GM18507 (cell line): ENCODE results near the gene C1orf159.
"Not testable (repeated sequence)": the region's sequence is repeated elsewhere in the genome, so short reads cannot be mapped to it uniquely, and the experiment has no call there.

ENCODE experiments used
- DNase-seq: peaks from one replicate; pipeline ENCODE4 v3.0.0; 2011; ENCODE audit warnings: low read depth; ENCODE audit not compliant: insufficient read length; ENCODE audit errors: extremely low spot score
- FAIRE-seq: peaks from 2 replicates; lab custom pipeline; 2011; peaks lifted over from hg19 to GRCh38; lab: Jason Lieb, UNC

C1orf159 gene

GRCh38 chr1:1151306-1151705 is 35.4 kb upstream of the C1orf159 start:
- FAIRE-seq (no peak), DNase-seq (no peak)

- DNase-seq: no peak
- no peak for FAIRE-seq
Observed at GRCh38 chr1:1150100-1150499, 34.2 kb upstream of the C1orf159 start.

GRCh38 chr1:1149416-1149815 is 33.5 kb upstream of the C1orf159 start:
- DNase-seq: no peak
- FAIRE-seq: no peak

- DNase-seq (no peak), FAIRE-seq (no peak)
Observed at GRCh38 chr1:1148569-1148968, 32.7 kb upstream of the C1orf159 start.

- DNase-seq (no peak), FAIRE-seq (no peak)
Observed at GRCh38 chr1:1148061-1148460, 32.2 kb upstream of the C1orf159 start.

- DNase-seq: no peak
- FAIRE-seq: no peak
Observed at GRCh38 chr1:1146596-1146995, 30.7 kb upstream of the C1orf159 start.

GRCh38 chr1:1146026-1146425 is 30.1 kb upstream of the C1orf159 start:
- no peak for FAIRE-seq
- DNase-seq: no peak

GRCh38 chr1:1145547-1145914 is 29.6 kb upstream of the C1orf159 start:
- no peak for FAIRE-seq
- DNase-seq: no peak

GRCh38 chr1:1144843-1145546 is 29.1 kb upstream of the C1orf159 start:
- no peak for FAIRE-seq
- DNase-seq: no peak

GRCh38 chr1:1144122-1144842 is 28.4 kb upstream of the C1orf159 start:
- FAIRE-seq (peak; percentile 38), DNase-seq (no peak)

GRCh38 chr1:1143636-1144035 is 27.7 kb upstream of the C1orf159 start:
- FAIRE-seq (no peak), DNase-seq (no peak)

GRCh38 chr1:1142844-1143243 is 27.0 kb upstream of the C1orf159 start:
- no peak for DNase-seq
- FAIRE-seq: no peak

GRCh38 chr1:1142352-1142751 is 26.5 kb upstream of the C1orf159 start:
- not testable (repeated sequence) for FAIRE-seq, DNase-seq

- DNase-seq (no peak), FAIRE-seq (no peak)
Observed at GRCh38 chr1:1141911-1142250, 26.0 kb upstream of the C1orf159 start.

- FAIRE-seq (no peak), DNase-seq (no peak)
Observed at GRCh38 chr1:1141244-1141910, 25.5 kb upstream of the C1orf159 start.

- FAIRE-seq: no peak
- DNase-seq: no peak
Observed at GRCh38 chr1:1140673-1141072, 24.8 kb upstream of the C1orf159 start.

- peak; percentile 71 for DNase-seq
- peak; percentile 82 for FAIRE-seq
Observed at GRCh38 chr1:1137256-1138045, 21.6 kb upstream of the C1orf159 start.

GRCh38 chr1:1136547-1137230 is 20.8 kb upstream of the C1orf159 start:
- FAIRE-seq: no peak
- no peak for DNase-seq

GRCh38 chr1:1135339-1136136 is 19.6 kb upstream of the C1orf159 start:
- DNase-seq (no peak), FAIRE-seq (no peak)
